Kidney epithelial cell (primary cell): ENCODE results near the gene RFESD. TPM values are rescaled to one million over a fixed set of nuclear protein-coding genes. Genes with fewer than 3 reads are reported as not detected.

Experiments used
- DNase-seq: peaks from one replicate; pipeline ENCODE4 v3.0.0-alpha.2; 2010; ENCODE audit warnings: low read depth
- H3K27me3 ChIP-seq: 2 replicates; pipeline ENCODE4 v1.6.0; 2011; ENCODE audit warnings: low read length; ENCODE audit not compliant: control insufficient read depth, insufficient read depth
- H3K36me3 ChIP-seq: 2 replicates; pipeline ENCODE4 v1.5.1; 2011; ENCODE audit warnings: low read length; ENCODE audit not compliant: control insufficient read depth, insufficient read depth
- H3K4me3 ChIP-seq: 2 replicates; pipeline ENCODE4 v1.5.1; 2011; ENCODE audit warnings: low read depth, mild to moderate bottlenecking, control low read depth, low read length
- total RNA-seq: library from RNA; depleted of rRNA; stranded (reverse); fragments of >200 nt; gene quantifications from 2 replicates; pipeline ENCODE4 v1.2.3, GENCODE V29; 2015
- TF ChIP-seq, protein P1 (sequence below): IDR thresholded peaks from 2 replicates; pipeline ENCODE4 v1.5.1; 2011; ENCODE audit warnings: mild to moderate bottlenecking, moderate library complexity, low read length, control low read depth, inconsistent platforms; ENCODE audit not compliant: insufficient read depth, poor library complexity, severe bottlenecking

The RFESD gene
- total RNA-seq, 1 donor from 2014 or later: 0.21 TPM

DNA sequence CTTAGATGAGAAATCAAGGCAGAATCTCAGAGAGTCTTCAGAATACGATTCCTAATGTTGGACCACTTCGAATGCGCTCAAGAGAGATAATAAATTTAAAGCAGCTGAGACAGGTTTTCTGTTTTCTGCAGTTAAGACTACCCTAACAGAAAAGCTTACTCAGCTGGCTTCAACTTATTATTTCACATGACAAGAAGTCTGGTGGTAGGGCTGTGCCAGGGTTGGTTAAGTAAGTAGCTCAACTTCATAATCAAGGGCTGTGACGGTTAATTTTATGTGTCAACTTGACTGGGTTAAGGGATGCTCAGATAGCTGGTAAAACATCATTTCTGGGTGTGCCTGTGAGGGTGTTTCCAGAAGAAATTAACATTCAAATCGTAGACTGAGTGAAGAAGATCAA is 22.9 kb upstream of the RFESD start:
- no peak for DNase-seq
- no peaks in the 10 kb centered on the region for H3K36me3 ChIP-seq
- TF ChIP-seq, protein P1, sequence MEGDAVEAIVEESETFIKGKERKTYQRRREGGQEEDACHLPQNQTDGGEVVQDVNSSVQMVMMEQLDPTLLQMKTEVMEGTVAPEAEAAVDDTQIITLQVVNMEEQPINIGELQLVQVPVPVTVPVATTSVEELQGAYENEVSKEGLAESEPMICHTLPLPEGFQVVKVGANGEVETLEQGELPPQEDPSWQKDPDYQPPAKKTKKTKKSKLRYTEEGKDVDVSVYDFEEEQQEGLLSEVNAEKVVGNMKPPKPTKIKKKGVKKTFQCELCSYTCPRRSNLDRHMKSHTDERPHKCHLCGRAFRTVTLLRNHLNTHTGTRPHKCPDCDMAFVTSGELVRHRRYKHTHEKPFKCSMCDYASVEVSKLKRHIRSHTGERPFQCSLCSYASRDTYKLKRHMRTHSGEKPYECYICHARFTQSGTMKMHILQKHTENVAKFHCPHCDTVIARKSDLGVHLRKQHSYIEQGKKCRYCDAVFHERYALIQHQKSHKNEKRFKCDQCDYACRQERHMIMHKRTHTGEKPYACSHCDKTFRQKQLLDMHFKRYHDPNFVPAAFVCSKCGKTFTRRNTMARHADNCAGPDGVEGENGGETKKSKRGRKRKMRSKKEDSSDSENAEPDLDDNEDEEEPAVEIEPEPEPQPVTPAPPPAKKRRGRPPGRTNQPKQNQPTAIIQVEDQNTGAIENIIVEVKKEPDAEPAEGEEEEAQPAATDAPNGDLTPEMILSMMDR: no peak
- peaks cover 17% of the 10 kb centered on the region for H3K27me3 ChIP-seq
- no peak overlapping the region for H3K4me3 ChIP-seq

GRCh38 chr5:95624368-95624767 is 22.2 kb upstream of the RFESD start:
- Histone ChIP-seq H3K4me3 (no peak overlapping the region), H3K36me3 (no peaks in the 10 kb centered on the region), H3K27me3 (peaks cover 17% of the 10 kb centered on the region)
- DNase-seq: no peak
- TF ChIP-seq, protein P1: no peak

GRCh38 chr5:95626701-95627100 is 19.9 kb upstream of the RFESD start:
- H3K4me3 ChIP-seq: no peak overlapping the region
- H3K36me3 ChIP-seq: no peaks in the 10 kb centered on the region
- no peaks in the 10 kb centered on the region for H3K27me3 ChIP-seq
- TF ChIP-seq, protein P1: no peak
- no peak for DNase-seq

GRCh38 chr5:95627971-95628810 is 18.4 kb upstream of the RFESD start:
- DNase-seq: no peak
- H3K36me3 ChIP-seq: no peaks in the 10 kb centered on the region
- no peaks in the 10 kb centered on the region for H3K27me3 ChIP-seq
- H3K4me3 ChIP-seq: no peak overlapping the region
- TF ChIP-seq, protein P1: no peak

DNA sequence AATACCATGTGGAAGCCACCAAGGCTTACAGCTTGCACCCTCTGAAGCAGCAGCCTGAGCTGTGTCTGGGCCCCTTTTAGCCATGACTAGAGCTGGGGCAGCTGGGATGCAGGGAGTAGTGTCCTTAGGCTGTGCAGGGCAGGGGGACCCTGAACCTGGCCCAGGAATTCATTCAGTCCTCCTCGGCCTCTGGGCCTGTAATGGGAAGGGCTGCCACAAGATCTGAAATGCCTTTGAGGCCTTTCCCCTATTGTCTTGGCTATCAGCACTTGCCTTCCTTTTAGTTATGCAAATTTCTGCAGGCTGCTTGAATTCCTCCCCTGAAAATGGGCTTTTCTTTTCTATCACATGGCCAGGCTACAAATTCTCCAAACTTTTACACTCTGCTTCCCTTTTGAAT is 17.6 kb upstream of the RFESD start:
- Histone ChIP-seq H3K4me3 (no peak overlapping the region), H3K27me3 (no peaks in the 10 kb centered on the region), H3K36me3 (no peaks in the 10 kb centered on the region)
- no peak for DNase-seq
- TF ChIP-seq, protein P1: no peak

DNA sequence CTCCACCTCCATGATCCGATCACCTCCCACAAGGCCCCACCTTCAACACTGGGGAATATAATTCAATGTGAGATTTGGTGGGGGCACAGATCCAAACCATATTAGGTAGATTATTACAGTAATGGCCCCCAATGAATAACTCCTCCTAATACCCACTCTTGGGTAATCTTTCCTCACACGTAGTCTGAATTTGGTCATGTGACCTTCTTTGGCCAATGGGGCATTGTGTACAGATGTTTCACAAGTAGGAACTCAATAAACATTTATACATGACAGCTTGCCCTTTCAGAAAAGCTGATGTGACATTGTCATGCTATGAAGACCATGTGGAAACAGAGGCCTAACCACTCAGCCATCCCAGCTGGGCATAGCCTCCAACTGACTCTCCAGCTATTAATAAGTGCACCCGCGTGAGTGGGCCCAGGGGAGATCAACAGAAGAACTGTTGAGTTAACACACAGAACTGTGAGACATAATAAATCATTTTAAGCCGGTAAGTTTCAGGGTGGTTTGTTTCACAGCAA is 16.1 kb upstream of the RFESD start:
- no peaks in the 10 kb centered on the region for H3K36me3 ChIP-seq
- H3K27me3 ChIP-seq: no peaks in the 10 kb centered on the region
- H3K4me3 ChIP-seq: no peak overlapping the region
- TF ChIP-seq, protein P1: no peak
- DNase-seq: no peak
